Nephron (organoid): ENCODE data around the gene CCDC3.

ENCODE experiments used
- H3K27ac Mint-ChIP-seq, 3 experiments: 2 replicates each; pipeline ENCODE4 v1.8.0; 2020; ENCODE audit warnings: mixed read lengths in 3 of 3, mild to moderate bottlenecking in 2 of 3, moderate library complexity in 1 of 3
- H3K27me3 Mint-ChIP-seq: 2 replicates; pipeline ENCODE4 v1.8.0; 2021; ENCODE audit warnings: low read depth, mild to moderate bottlenecking, moderate library complexity, mixed read lengths
- H3K36me3 Mint-ChIP-seq: 2 replicates; pipeline ENCODE4 v1.8.0; 2020; ENCODE audit warnings: low read depth, mixed read lengths
- H3K4me1 Mint-ChIP-seq: 2 replicates; pipeline ENCODE4 v1.8.0; 2020; ENCODE audit warnings: mixed read lengths
- H3K4me3 Mint-ChIP-seq, 3 experiments: 2 replicates each; pipeline ENCODE4 v1.8.0; 2020; ENCODE audit warnings: mild to moderate bottlenecking in 3 of 3, mixed read lengths in 3 of 3, moderate library complexity in 2 of 3
- H3K9me3 Mint-ChIP-seq: 2 replicates; pipeline ENCODE4 v1.8.0; 2020; ENCODE audit warnings: mixed read lengths
- TF ChIP-seq, protein P1 (sequence below), 3 experiments: fragments of 200-600 bp; sonication (generic); IDR thresholded peaks; one replicate each; pipeline ENCODE4 v1.5.0; 2021; ENCODE audit warnings: antibody characterized with exemption in 3 of 3; ENCODE audit not compliant: unreplicated experiment in 3 of 3

CCDC3 gene

DNA sequence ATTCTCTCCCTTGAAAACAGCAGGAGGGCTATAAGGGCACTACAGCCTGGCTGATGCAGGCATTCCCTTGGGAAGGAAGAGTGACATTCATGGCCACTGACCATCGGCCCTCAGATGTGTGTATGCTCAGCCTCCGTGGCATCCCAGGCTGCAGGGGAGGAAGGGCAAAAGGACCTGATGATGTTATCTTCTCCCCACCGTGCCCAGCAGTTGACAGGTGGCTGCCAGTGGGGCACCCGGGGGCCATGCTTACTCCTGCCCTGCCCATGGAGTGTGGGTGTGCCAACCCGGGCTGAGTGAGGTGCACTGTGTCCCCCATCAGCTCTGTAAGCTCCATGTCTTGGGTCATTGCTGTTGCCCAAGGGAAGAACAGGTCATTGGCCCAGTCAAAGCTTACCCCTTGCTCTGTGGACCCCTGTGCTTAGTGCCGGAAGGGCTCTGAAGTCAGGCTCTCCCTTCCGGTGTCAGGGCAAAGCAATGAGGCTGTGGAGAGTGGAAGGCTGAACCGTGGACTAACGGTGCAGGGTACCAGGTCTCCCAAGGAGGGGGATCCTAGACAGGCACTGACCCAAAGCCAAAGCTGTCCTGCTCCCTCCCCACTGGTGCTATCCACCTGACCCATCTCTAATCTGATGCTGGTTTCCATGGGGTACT is 92.2 kb downstream of the CCDC3 start:
- H3K36me3 Mint-ChIP-seq = no peaks in the 10 kb centered on the region
- no peaks in the 10 kb centered on the region for H3K27me3 Mint-ChIP-seq
- TF ChIP-seq, protein P1, sequence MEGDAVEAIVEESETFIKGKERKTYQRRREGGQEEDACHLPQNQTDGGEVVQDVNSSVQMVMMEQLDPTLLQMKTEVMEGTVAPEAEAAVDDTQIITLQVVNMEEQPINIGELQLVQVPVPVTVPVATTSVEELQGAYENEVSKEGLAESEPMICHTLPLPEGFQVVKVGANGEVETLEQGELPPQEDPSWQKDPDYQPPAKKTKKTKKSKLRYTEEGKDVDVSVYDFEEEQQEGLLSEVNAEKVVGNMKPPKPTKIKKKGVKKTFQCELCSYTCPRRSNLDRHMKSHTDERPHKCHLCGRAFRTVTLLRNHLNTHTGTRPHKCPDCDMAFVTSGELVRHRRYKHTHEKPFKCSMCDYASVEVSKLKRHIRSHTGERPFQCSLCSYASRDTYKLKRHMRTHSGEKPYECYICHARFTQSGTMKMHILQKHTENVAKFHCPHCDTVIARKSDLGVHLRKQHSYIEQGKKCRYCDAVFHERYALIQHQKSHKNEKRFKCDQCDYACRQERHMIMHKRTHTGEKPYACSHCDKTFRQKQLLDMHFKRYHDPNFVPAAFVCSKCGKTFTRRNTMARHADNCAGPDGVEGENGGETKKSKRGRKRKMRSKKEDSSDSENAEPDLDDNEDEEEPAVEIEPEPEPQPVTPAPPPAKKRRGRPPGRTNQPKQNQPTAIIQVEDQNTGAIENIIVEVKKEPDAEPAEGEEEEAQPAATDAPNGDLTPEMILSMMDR (IDR thresholded peaks at IDR 0.05; ENCODE audit: unreplicated experiment in 3 of 3) = no peak
- no peak overlapping the region for H3K27ac Mint-ChIP-seq
- peaks cover 24% of the 10 kb centered on the region for H3K4me1 Mint-ChIP-seq
- H3K9me3 Mint-ChIP-seq = no peaks in the 10 kb centered on the region
- no peak overlapping the region for H3K4me3 Mint-ChIP-seq

DNA sequence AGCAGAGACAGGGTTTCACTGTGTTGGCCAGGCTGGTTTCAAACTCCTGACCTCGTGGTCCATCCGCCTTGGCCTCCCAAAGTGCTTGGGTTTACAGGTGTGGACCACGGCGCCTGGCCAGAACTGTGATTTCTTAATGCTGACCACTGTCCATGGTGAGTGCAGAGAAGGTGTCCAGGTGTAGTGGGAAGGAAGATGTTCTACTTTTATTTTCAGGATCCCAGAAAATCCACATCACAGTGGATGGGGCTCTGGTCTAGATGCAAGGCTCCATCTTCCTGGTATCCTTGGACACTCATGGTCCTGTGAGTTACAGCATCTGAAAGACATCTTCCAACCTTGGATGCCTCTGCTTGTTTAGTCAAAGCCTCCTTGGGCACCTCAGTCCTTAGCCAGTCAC is 92.7 kb downstream of the CCDC3 start:
- TF ChIP-seq, protein P1 (IDR thresholded peaks at IDR 0.05; ENCODE audit: unreplicated experiment in 3 of 3) = no peak
- H3K27ac Mint-ChIP-seq = no peak overlapping the region
- no peaks in the 10 kb centered on the region for H3K9me3 Mint-ChIP-seq
- H3K4me3 Mint-ChIP-seq = no peak overlapping the region
- no peaks in the 10 kb centered on the region for H3K36me3 Mint-ChIP-seq
- no peaks in the 10 kb centered on the region for H3K27me3 Mint-ChIP-seq
- peaks cover 24% of the 10 kb centered on the region for H3K4me1 Mint-ChIP-seq

DNA sequence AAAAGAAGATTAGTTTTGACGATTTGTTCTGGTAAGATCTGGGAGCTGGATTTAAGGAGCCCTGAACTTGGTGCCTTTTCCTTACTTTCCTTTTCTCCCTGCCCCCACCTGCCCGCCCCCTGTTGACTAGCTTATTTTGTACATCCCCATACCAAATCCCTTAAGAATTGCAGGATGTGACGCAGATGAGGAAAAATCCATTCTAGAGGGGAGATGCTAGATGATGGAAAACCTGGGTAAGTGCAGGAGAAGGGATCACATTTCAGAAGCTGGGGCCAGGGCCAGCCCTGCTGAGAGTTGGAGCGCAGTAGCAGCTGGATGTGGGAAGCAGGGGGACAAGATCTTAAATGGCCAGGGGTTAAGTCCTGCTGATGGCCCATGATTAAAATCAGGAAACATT is 93.9 kb downstream of the CCDC3 start:
- no peaks in the 10 kb centered on the region for H3K27me3 Mint-ChIP-seq
- H3K4me1 Mint-ChIP-seq = peaks cover 28% of the 10 kb centered on the region
- H3K4me3 Mint-ChIP-seq = no peak overlapping the region

DNA sequence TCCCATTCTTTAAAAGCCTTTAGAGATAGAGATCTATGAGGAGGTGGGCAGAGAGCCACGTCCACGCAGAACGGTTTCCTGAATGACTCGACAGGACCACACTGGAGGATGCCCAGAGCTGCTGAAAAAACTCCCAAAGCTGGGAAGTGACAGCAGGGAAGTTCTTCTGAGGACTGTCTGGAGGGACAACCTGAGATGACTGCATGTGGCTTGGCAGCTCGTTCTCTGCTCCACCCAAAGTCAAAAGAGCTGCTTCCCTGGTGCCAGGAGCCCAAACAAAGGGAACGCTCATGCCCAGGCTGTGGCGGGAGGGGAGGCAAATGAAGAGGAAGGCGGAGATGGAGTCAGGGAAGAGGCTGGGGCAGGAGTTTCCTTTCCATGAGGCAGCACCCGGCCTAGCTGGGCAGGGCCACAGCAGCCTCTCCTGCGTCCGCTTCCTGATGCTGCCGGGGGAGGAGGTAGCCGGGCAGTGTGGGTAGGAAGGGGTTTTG is 95.4 kb downstream of the CCDC3 start:
- Mint-ChIP-seq H3K4me1 (peaks cover 37% of the 10 kb centered on the region), H3K27ac (no peak overlapping the region), H3K36me3 (no peaks in the 10 kb centered on the region), H3K9me3 (no peaks in the 10 kb centered on the region), H3K4me3 (no peak overlapping the region), H3K27me3 (no peaks in the 10 kb centered on the region)
- TF ChIP-seq, protein P1 (IDR thresholded peaks at IDR 0.05; ENCODE audit: unreplicated experiment in 3 of 3) = no peak

More for the DNA sequence above, 93.9 kb downstream of the CCDC3 start:
- Mint-ChIP-seq H3K27ac (peak overlapping the region; percentile 68 to 78 (median 77)), H3K36me3 (no peaks in the 10 kb centered on the region), H3K9me3 (no peaks in the 10 kb centered on the region)
- TF ChIP-seq, protein P1 (IDR thresholded peaks at IDR 0.05; ENCODE audit: unreplicated experiment in 3 of 3) = no peak

DNA sequence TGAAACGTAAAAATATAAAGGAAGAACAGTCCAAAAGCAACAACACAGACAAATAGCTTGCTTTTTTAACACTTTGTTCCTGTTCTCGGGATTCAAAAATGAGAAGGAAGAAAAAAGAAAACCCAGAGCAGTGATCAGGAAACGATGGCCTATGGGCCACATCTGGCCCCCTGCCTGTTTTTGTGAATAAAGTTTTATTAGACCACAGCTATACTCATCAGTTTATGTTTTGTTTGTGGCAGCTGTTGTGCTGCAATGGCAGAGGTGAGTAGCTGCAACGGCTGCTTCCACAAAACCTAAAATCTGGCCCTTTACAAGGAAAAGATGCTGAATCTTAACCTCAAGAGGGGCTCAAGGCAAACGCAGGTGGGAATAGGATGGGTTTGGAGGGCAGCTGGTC is 96.4 kb downstream of the CCDC3 start:
- Mint-ChIP-seq H3K4me1 (peaks cover 37% of the 10 kb centered on the region), H3K4me3 (no peak overlapping the region), H3K36me3 (no peaks in the 10 kb centered on the region), H3K27me3 (no peaks in the 10 kb centered on the region), H3K27ac (peak overlapping the region in 2 of 3 experiments; percentile 84 to 86), H3K9me3 (no peaks in the 10 kb centered on the region)
- TF ChIP-seq, protein P1 (IDR thresholded peaks at IDR 0.05; ENCODE audit: unreplicated experiment in 3 of 3) = no peak

DNA sequence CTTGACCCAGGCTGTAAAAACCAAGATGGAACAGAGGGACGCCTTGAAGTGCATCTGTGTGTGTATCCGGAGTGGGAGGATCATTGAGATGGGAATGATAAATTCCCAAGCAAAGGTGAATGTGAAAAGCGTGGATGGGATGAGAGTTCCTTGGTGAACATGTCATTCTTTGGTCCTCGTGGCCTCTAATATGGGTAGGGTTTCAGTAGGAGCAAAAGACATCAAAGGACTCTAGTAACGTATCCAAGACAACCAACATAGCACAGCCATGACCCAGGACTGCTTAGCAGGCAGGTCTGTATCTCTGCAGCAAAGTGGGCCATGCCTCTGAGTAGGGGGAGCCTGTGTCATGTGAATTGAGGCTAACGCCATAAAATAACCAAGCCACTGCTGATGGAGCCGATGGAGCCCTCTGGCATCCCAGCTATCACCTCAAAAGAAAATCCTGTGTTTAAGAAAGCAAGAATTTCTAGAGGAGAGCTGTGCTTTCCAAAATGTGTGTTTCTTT is 98.6 kb downstream of the CCDC3 start:
- Mint-ChIP-seq H3K36me3 (no peaks in the 10 kb centered on the region), H3K27ac (peak overlapping the region in 2 of 3 experiments; percentile 16 to 25), H3K27me3 (no peaks in the 10 kb centered on the region), H3K9me3 (no peaks in the 10 kb centered on the region), H3K4me1 (peaks cover 36% of the 10 kb centered on the region), H3K4me3 (no peak overlapping the region)
- TF ChIP-seq, protein P1 (IDR thresholded peaks at IDR 0.05; ENCODE audit: unreplicated experiment in 3 of 3) = no peak
